ENCODE results near the gene FERD3L.
"Not testable (repeated sequence)": the region's sequence is repeated elsewhere in the genome, so short reads cannot be mapped to it uniquely, and the experiment has no call there.

Gene FERD3L

GRCh38 chr7:19144661-19145433 lies at the start of gene FERD3L:
FERD3L (minus strand) TSS chr7:19145421; CDS start chr7:19145362, 59 bp downstream.
- DNase-seq (ENCODE audit: low read depth), result no peak

GRCh38 chr7:19194417-19194816 lies 49.2 kb upstream of the FERD3L start:
- not testable (repeated sequence) for DNase-seq (ENCODE audit: low read depth)

GRCh38 chr7:19181634-19182033 lies 36.4 kb upstream of the FERD3L start:
- DNase-seq (ENCODE audit: low read depth), result no peak

GRCh38 chr7:19178595-19178994 lies 33.4 kb upstream of the FERD3L start:
- DNase-seq (ENCODE audit: low read depth), result no peak

GRCh38 chr7:19177269-19177668 lies 32.0 kb upstream of the FERD3L start:
- DNase-seq (ENCODE audit: low read depth), result no peak

- DNase-seq (ENCODE audit: low read depth), result no peak
Measured at GRCh38 chr7:19175241-19175640, 30.0 kb upstream of the FERD3L start.

- no peak for DNase-seq (ENCODE audit: low read depth)
Measured at GRCh38 chr7:19161671-19162070, 16.4 kb upstream of the FERD3L start.

GRCh38 chr7:19146699-19147098 lies 1.5 kb upstream of the FERD3L start:
- DNase-seq (ENCODE audit: low read depth), result no peak

- DNase-seq (ENCODE audit: low read depth), result no peak
Measured at GRCh38 chr7:19145434-19146115, 354 bp upstream of the FERD3L start.

- no peak for DNase-seq (ENCODE audit: low read depth)
Measured at GRCh38 chr7:19143881-19144574, 1.2 kb downstream of the FERD3L start.

- DNase-seq (ENCODE audit: low read depth), result no peak
Measured at GRCh38 chr7:19139706-19140327, 5.4 kb downstream of the FERD3L start.

GRCh38 chr7:19133886-19134285 lies 11.3 kb downstream of the FERD3L start:
- DNase-seq (ENCODE audit: low read depth), result no peak

GRCh38 chr7:19133390-19133789 lies 11.8 kb downstream of the FERD3L start:
- DNase-seq (ENCODE audit: low read depth), result no peak

GRCh38 chr7:19128856-19129255 lies 16.4 kb downstream of the FERD3L start:
- no peak for DNase-seq (ENCODE audit: low read depth)

GRCh38 chr7:19121977-19122588 lies 23.1 kb downstream of the FERD3L start:
- no peak for DNase-seq (ENCODE audit: low read depth)

GRCh38 chr7:19119870-19120486 lies 25.2 kb downstream of the FERD3L start:
- DNase-seq (ENCODE audit: low read depth), result no peak

- no peak for DNase-seq (ENCODE audit: low read depth)
Measured at GRCh38 chr7:19119372-19119771, 25.8 kb downstream of the FERD3L start.

- no peak for DNase-seq (ENCODE audit: low read depth)
Measured at GRCh38 chr7:19118636-19119371, 26.4 kb downstream of the FERD3L start.

- no peak for DNase-seq (ENCODE audit: low read depth)
Measured at GRCh38 chr7:19117870-19118608, 27.2 kb downstream of the FERD3L start.
